ENCODE data around the gene RAD9B.
A peak's percentile ranks its signal among the peaks of the same experiment; 100 is the strongest.

The RAD9B gene

DNA sequence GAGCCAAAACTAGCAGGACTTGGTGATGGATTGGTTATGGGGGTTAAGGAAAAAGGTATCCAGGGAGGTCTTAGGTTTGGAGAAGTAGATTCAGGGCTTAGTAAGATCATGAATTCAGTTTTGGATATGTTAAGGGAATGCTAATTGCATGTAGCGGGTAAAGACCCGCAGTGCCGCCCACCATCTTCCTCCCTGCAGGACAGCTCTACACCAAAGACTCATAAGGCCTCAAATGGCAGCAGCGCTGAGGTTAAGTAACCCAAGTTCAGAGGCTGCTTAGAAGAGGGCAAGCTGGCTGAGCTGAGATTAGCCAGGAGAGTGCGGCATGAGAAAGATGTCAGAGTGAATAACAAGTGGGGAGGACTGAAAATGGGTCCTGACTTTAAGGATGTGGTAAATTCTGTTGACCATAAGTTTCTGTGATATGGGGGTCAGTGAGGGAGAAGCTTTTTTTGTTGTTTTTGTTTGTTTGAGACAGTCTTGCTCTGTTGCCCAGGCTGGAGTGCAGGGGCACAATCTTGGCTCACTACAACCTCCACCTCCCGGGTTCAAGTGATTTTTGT lies 26.2 kb downstream of the RAD9B start:
- H3K4me3 ChIP-seq (replicated peaks in 1 of 2; ENCODE audit: low read depth in 2 of 2, low read length in 2 of 2), result no peak overlapping the region
- DNase-seq (ENCODE audit: low read depth in 2 of 2), result no peak
- TF ChIP-seq, protein P1, sequence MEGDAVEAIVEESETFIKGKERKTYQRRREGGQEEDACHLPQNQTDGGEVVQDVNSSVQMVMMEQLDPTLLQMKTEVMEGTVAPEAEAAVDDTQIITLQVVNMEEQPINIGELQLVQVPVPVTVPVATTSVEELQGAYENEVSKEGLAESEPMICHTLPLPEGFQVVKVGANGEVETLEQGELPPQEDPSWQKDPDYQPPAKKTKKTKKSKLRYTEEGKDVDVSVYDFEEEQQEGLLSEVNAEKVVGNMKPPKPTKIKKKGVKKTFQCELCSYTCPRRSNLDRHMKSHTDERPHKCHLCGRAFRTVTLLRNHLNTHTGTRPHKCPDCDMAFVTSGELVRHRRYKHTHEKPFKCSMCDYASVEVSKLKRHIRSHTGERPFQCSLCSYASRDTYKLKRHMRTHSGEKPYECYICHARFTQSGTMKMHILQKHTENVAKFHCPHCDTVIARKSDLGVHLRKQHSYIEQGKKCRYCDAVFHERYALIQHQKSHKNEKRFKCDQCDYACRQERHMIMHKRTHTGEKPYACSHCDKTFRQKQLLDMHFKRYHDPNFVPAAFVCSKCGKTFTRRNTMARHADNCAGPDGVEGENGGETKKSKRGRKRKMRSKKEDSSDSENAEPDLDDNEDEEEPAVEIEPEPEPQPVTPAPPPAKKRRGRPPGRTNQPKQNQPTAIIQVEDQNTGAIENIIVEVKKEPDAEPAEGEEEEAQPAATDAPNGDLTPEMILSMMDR (IDR thresholded peaks at IDR 0.05; ENCODE audit: low read depth, low read length), result no peak

DNA sequence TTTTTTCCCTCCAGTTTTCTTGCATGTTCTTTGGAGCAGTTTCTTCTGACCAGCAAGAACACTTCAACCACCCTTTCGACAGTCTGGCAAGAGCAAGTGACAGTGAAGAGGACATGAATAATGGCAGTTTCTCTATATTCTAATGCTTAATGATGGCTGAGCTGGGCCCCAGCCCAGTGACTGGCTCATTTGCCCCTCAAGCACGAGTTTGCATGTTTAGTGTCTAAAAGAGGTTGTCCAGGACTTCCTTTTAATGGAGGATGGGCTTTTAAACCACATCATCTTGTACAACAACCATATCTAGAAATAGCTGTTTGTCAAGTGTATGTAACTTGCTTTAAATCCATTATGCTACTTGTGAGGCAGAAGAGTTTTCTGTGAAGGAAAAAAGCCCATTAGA lies 28.4 kb downstream of the RAD9B start:
- no peak overlapping the region for H3K4me3 ChIP-seq (replicated peaks in 1 of 2; ENCODE audit: low read depth in 2 of 2, low read length in 2 of 2)
- no peak for DNase-seq (ENCODE audit: low read depth in 2 of 2)
- TF ChIP-seq, protein P1 (IDR thresholded peaks at IDR 0.05; ENCODE audit: low read depth, low read length), result no peak

DNA sequence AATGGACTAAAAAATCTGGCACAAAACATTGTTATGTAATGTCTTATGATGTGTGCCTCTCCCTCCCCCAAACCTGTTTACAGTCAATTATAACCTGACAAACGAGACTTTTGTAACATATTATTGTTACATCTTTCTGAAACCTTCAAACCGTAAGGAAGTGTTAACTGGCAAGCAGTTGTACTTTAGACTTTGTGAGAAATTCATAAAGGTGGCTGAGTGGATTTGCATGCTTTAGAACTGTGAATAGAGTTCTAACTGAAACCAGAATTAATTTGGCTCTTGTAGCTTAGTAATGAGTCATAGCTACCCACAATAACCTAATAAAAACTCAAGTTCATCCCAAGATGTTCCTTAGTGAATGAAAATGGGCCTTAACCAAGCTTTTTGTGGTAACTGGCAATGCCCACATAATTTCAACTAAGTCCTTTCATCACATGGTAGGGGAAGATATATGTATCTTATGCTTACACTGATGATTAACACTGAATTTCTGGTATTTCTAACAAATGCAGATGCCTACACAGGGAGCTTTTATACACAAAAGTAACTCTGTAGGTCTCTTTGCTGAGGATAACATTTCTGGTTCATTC lies 29.7 kb downstream of the RAD9B start:
- peak; percentile 28 to 57 for DNase-seq (ENCODE audit: low read depth in 2 of 2)
- no peak overlapping the region for H3K4me3 ChIP-seq (replicated peaks in 1 of 2; ENCODE audit: low read depth in 2 of 2, low read length in 2 of 2)
- TF ChIP-seq, protein P1 (IDR thresholded peaks at IDR 0.05; ENCODE audit: low read depth, low read length), result no peak

DNA sequence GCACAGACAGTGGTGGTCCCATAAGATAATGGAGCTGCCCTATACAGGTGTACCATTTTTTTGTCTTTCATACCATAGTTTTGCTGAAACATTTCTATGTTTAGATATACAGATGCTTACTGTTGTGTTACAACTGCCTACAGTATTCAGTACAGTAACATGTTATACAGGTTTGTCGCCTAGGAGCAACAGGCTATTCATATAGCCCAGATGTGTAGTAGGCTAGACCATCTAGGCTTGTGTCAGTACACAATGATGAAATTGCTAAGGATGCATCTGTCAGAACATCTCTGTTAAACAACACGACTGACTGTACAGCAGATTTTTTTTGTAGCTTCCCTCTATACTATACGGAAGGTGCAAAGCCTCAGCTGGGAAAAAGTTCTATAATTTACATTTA lies 30.5 kb downstream of the RAD9B start:
- TF ChIP-seq, protein P1 (IDR thresholded peaks at IDR 0.05; ENCODE audit: low read depth, low read length), result no peak
- DNase-seq (ENCODE audit: low read depth in 2 of 2), result no peak
- no peak overlapping the region for H3K4me3 ChIP-seq (replicated peaks in 1 of 2; ENCODE audit: low read depth in 2 of 2, low read length in 2 of 2)

DNA sequence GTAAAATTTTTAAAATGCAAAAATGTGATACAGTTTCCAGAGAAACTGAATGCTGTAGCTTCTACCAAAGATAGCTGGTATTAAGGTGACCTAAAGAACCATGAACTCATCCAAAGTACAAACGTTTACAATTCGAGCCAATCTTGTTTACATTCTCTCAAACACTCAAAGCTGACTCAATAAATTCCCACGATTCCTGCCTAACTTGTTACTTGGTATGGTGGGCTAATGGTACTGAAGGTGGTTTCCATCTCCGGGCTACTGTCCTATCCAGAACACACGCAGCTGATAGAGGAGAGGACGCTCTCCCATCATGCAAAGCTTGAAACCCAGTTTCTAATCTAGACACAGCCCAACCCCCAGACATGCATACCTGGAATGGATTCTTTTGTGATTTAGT lies 31.5 kb downstream of the RAD9B start:
- no peak for DNase-seq (ENCODE audit: low read depth in 2 of 2)
- TF ChIP-seq, protein P1 (IDR thresholded peaks at IDR 0.05; ENCODE audit: low read depth, low read length), result no peak
- no peak overlapping the region for H3K4me3 ChIP-seq (replicated peaks in 1 of 2; ENCODE audit: low read depth in 2 of 2, low read length in 2 of 2)

DNA sequence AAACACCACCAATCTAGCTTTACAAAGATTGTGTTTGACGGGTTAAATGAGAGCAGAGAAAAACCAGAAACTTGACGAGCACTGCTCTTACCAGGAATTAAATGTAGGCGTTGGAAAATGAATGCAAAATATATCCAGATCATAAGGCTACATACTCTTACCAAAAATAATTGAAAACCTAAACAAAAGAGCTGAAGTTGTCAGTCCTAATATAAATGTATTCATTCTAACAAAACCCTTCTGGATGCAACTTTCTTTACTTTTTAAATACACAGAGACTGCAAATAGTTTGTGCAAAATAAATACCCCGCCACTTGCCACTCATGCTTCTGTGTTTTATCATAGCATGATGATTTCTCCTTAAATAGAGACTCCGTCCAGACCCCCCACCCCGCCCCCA lies 32.7 kb downstream of the RAD9B start:
- DNase-seq (ENCODE audit: low read depth in 2 of 2), result no peak
- H3K4me3 ChIP-seq (replicated peaks in 1 of 2; ENCODE audit: low read depth in 2 of 2, low read length in 2 of 2), result no peak overlapping the region
- TF ChIP-seq, protein P1 (IDR thresholded peaks at IDR 0.05; ENCODE audit: low read depth, low read length), result no peak

All from cardiac fibroblast (primary cell).